Adrenal gland (tissue), 12 donors: Measurements from ENCODE around the gene RPL28. TPM values are rescaled to one million over a fixed set of nuclear protein-coding genes. Genes with fewer than 3 reads are reported as not detected.

ENCODE experiments used
- DNase-seq, 7 donors: peaks; one replicate each; pipeline ENCODE4 v3.0.0-alpha.2; 2019 to 2020
- H3K27ac ChIP-seq, 5 donors: fragments of 200-600 bp; sonication (generic) in 4 of 5; 1 replicate in 3 of 5; 2 replicates in 2 of 5; pipeline versions ENCODE4 v1.5.1 to v1.8.0; 2016 to 2020; ENCODE audit warnings: mild to moderate bottlenecking in 1 of 5
- H3K27me3 ChIP-seq: fragments of 200-600 bp; 2 replicates; pipeline ENCODE4 v1.8.0; 2021
- H3K36me3 ChIP-seq, 2 donors: fragments of 200-600 bp; replicated peaks in 1 of 2; 1 replicate in 1 of 2; 2 replicates in 1 of 2; pipeline versions ENCODE4 v1.5.1 to v1.8.0; 2018 to 2022
- H3K4me1 ChIP-seq, 2 donors: fragments of 200-600 bp; replicated peaks in 1 of 2; 1 replicate in 1 of 2; 2 replicates in 1 of 2; pipeline versions ENCODE4 v1.5.1 to v1.8.0; 2018 to 2021
- H3K4me3 ChIP-seq, 4 donors: fragments of 200-600 bp; sonication (generic) in 3 of 4; one replicate each; pipeline ENCODE4 v1.5.1; 2016 to 2018
- H3K9me3 ChIP-seq, 3 donors: fragments of 200-600 bp; sonication (generic) in 1 of 3; replicated peaks in 1 of 3; 1 replicate in 2 of 3; 2 replicates in 1 of 3; pipeline versions ENCODE4 v1.5.1 to v1.8.0; 2016 to 2021
- CTCF ChIP-seq, 6 experiments: fragments of 450-650 bp in 4 of 6; fragments of 200-600 bp in 2 of 6; sonication (generic) in 1 of 6; IDR thresholded peaks; 1 replicate in 5 of 6; 2 replicates in 1 of 6; pipeline versions ENCODE4 v1.5.1 to v1.8.0; 2016 to 2021; ENCODE audit warnings: antibody characterized with exemption in 6 of 6, mild to moderate bottlenecking in 2 of 6, moderate library complexity in 1 of 6
- POLR2A ChIP-seq, 2 donors: fragments of 450-650 bp; IDR thresholded peaks; one replicate each; pipeline ENCODE4 v1.6.1; 2017; ENCODE audit warnings: antibody characterized with exemption in 2 of 2, mild to moderate bottlenecking in 2 of 2, moderate library complexity in 1 of 2
- WGBS, 4 donors: extraction: QIAGEN DNeasy Blood & Tissue Kit in 2 of 4; methylation state at CpG; one replicate each; pipeline versions ENCODE4 v1.1.5 to v1.1.7; 2013 to 2017; 5-methylcytosine and 5-hydroxymethylcytosine counted together
- intact Hi-C, 2 donors: fragments of 100-400 bp; cut with DNase I; formaldehyde crosslinking; loops; one replicate each; pipeline versions ENCODE4 v1.14.1 to v1.15.0; 2022 to 2023
- polyA plus RNA-seq, 3 donors: library from polyadenylated mRNA; stranded (reverse); fragments of 200-250 nt in 2 of 3; fragments of 350-450 nt in 1 of 3; fragmentation: Illumina TruSeq in 1 of 3; extraction: RNeasy Lipid Tissue Mini Kit (QIAGEN cat#74804) in 1 of 3; gene quantifications; one replicate each; pipeline ENCODE4 v1.2.3, GENCODE V29; 2013 to 2014
- total RNA-seq, 9 donors: library from RNA; depleted of rRNA in 4 of 9; stranded (reverse); fragments of >200 nt in 4 of 9; fragments of 120-200 nt in 1 of 9; fragmentation: NEBNext Ultra II Directional in 1 of 9; extraction: Animal tissue kit (Norgen Biotek cat#: 25700) in 1 of 9; gene quantifications; one replicate each; pipeline versions ENCODE4 v1.1.0 to v1.2.4, GENCODE V29; 2013 to 2023
- donor health status: healthy with polysubstance abuse.
- donor health status: Bipolar disorder and iron deficiency.
- donor health status: DM: yes; HTN: yes; CAD: no.
- donor health status: DM: no; HTN: no; CAD: no.
- donor health status: DM: no; HTN: no; CAD: no.
- donor health status: DM: yes; HTN: yes; CAD: no.

The RPL28 gene
- total and polyA plus RNA-seq, 12 donors: 194 to 2,804 (median 1,045) TPM

DNA sequence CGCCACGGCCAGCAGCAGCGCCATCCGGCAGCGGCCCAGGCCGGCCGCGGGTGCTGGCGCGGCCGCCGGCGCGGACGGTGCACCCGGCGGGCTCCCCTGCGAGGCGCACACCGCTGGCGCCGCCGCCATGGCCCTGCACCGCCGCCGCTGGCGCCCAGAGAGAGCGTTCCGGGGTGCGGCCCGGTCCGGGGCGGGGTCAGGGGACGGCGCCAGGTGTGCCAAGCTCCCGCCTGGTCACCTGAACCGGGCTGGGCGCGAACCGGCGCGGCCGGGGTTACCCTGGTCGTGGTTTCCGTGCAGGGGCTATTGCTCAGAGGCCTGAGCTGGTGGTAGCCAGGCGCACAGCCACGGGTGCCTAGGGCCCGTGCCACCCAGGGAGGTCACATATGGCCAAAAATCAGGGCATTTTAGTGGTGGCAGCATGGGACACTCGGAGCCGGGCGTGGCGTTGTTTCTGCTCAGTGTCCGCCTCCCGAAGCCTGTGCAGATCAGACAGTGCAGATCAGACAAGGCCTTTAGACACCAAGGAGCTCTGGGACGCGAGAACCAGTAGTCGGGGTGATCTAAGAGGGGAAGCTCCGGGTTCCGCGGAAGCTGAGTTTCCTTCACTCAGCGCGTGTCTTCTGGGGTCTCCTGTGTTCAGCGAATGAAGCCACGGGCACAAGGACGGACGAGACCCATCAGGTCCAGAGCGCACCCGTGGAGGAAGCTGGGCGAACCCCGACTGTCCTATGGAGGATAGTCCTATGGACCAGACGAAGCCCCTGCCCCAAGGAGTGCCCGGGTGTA lies 1.4 kb upstream of the RPL28 start, which contains the start of gene TMEM238:
Gene TMEM238, minus strand, starts transcription at position 162 of the 789 bp plus-strand sequence. Its CDS starts 33 bp downstream, at position 129.
- intact Hi-C loops: loop anchor here in 1 of 2 donors (5.0 kb wide), 1 partner anchor 82 kb away; no protein-coding TSS in a partner anchor
- TF ChIP-seq CTCF (IDR thresholded peaks at IDR 0.05): peak in 1 of 6 experiments; percentile 6
- peak in 1 of 2 donors; percentile 1 for TF ChIP-seq POLR2A (IDR thresholded peaks at IDR 0.05)
- WGBS, 4 donors: 23 to 75% (median 36%) methylated on average over 16 to 72 of the region's 72 CpGs
- Histone ChIP-seq H3K27ac (peak within 1 kb of the TSS; percentile 71 to 96 (median 87)), H3K36me3 (peaks cover 0 to 24% of the 10 kb centered on the region in 2 donors), H3K4me1 (peaks cover 30 to 42% of the 10 kb centered on the region in 2 donors), H3K9me3 (no peaks in the 10 kb centered on the region), H3K27me3 (no peaks in the 10 kb centered on the region), H3K4me3 (peak within 1 kb of the TSS in 1 of 4 donors; percentile 85)
- peak in 5 of 7 donors; percentile 30 to 71 (median 46) for DNase-seq

DNA sequence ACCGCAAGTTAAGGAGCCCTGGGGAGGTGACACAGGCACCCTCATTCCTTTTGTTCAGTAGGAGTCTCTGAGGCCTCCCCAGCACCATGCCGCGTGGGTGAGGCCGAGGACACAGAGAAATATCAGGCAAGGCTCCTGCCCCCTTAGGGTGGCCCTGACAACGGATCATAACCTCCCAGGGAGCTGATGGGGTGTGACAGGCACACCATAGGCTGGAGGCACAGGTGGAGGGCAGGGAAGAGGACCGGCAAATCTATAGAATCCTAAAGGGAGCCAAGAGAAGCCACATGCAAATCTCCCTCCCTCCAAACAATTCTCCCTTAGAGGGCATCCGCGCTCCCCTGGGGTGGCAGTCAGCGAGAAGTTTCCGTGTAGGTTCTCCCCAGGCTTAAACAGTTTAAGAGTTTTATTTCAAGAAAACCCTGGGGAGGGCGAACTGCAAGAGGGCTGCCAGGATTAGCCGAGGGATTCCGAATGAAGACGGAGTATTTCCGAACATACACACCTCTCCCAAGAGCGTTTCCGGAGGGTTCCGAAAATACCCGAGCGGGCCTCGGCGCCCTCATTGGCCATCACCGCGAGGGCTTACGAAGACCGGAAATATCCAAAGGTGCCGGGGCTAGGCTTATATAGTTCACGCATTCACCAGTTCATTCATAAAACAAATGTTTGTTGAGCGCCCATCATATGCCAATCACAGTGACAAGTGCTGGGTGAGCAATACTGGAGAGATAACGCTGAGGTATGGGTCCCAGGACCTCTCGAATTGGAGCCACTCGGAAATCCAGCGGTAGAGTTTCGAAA lies 610 bp upstream of the RPL28 start:
- peak in 1 of 2 donors; percentile 5 for TF ChIP-seq POLR2A (IDR thresholded peaks at IDR 0.05)
- peak in 1 of 6 experiments; percentile 11 for TF ChIP-seq CTCF (IDR thresholded peaks at IDR 0.05)
- Histone ChIP-seq H3K4me1 (peaks cover 30 to 45% of the 10 kb centered on the region in 2 donors), H3K9me3 (no peaks in the 10 kb centered on the region), H3K4me3 (peak overlapping the region in 1 of 4 donors; percentile 85), H3K27me3 (no peaks in the 10 kb centered on the region), H3K36me3 (peaks cover 0 to 31% of the 10 kb centered on the region in 2 donors), H3K27ac (peak overlapping the region; percentile 71 to 96 (median 87))
- intact Hi-C loops: loop anchor here in 1 of 2 donors (5.0 kb wide), 1 partner anchor 83 kb away; no protein-coding TSS in a partner anchor
- peak; percentile 96 to 99 (median 97) for DNase-seq
- 8 to 12% (median 9%) methylated on average over 27 to 34 of the region's 34 CpGs for WGBS, 4 donors

DNA sequence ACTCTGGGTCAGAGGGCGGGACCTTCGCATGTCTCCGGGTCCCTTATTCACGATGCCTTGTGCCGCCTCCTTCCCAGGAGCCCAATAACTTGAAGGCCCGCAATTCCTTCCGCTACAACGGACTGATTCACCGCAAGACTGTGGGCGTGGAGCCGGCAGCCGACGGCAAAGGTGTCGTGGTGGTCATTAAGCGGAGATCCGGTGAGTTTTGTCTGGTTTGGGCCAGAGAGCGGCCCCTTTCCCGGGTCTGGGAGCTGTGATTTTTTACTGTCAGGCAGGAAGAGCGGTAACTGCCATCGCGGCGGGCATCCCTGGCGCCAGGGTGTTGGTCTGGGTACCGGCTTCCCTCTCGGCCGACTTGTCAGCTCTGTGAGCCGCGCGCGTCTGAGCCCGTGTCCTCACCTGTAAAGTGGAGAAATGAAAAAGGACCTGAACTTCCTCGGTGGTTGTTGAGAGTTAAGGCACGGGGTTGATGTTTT lies 800 bp downstream of the RPL28 start:
- Histone ChIP-seq H3K36me3 (peaks cover 0 to 35% of the 10 kb centered on the region in 2 donors), H3K27me3 (no peaks in the 10 kb centered on the region), H3K4me1 (peaks cover 30 to 45% of the 10 kb centered on the region in 2 donors), H3K27ac (peak overlapping the region in 4 of 5 donors; percentile 85 to 96 (median 91)), H3K4me3 (peak overlapping the region; percentile 36 to 93 (median 71)), H3K9me3 (no peaks in the 10 kb centered on the region)
- TF ChIP-seq POLR2A (IDR thresholded peaks at IDR 0.05) (no peak), CTCF (IDR thresholded peaks at IDR 0.05) (no peak)
- DNase-seq: peak in 3 of 7 donors; percentile 13 to 58 (median 53)
- 1 to 4% (median 3%) methylated on average over 24 to 33 of the region's 33 CpGs for WGBS, 4 donors
- intact Hi-C loops: no loop called here
